Measurements from ENCODE around the gene CHPT1. TPM values are rescaled to one million over a fixed set of nuclear protein-coding genes. Genes with fewer than 3 reads are reported as not detected.
"Not testable (repeated sequence)": the region's sequence is repeated elsewhere in the genome, so short reads cannot be mapped to it uniquely, and the experiment has no call there.

Gene CHPT1
- total and polyA plus RNA-seq, 2 donors (not counting 3 experiments of a cell fraction or from before 2014, with no cell fraction given) = 12.1 to 19.3 TPM

GRCh38 chr12:101675555-101675954, 21.9 kb upstream of the CHPT1 start:
- Histone ChIP-seq H3K27ac (ENCODE audit: insufficient read depth, low read depth, low read length) (no peak overlapping the region), H4K20me1 (replicated peaks; ENCODE audit: control insufficient read depth, extremely low read depth, insufficient read depth, low read length) (no peaks in the 10 kb centered on the region), H3K9me3 (replicated peaks; ENCODE audit: control insufficient read depth, insufficient read depth, low read length) (no peaks in the 10 kb centered on the region), H3K4me2 (ENCODE audit: insufficient read depth, low read length) (no peak overlapping the region), H3K27me3 (ENCODE audit: control insufficient read depth in 2 of 2, insufficient read depth in 2 of 2, low read length in 2 of 2) (no peaks in the 10 kb centered on the region), H3K4me1 (ENCODE audit: control insufficient read depth, extremely low read depth, insufficient read depth, low read length) (no peaks in the 10 kb centered on the region), H2AFZ (ENCODE audit: low read depth, low read length) (no peak overlapping the region), H3K4me3 (replicated peaks in 1 of 3; ENCODE audit: insufficient read depth in 1 of 3, low read depth in 1 of 3, low read length in 3 of 3) (no peak overlapping the region), H3K9me1 (replicated peaks; ENCODE audit: control insufficient read depth, extremely low read depth, insufficient read depth, low read length) (no peaks in the 10 kb centered on the region), H3K79me2 (ENCODE audit: control insufficient read depth, insufficient read depth, low read length) (no peaks in the 10 kb centered on the region), H3K9ac (replicated peaks; ENCODE audit: extremely low read depth, insufficient read depth, low read length) (no peak overlapping the region), H3K36me3 (ENCODE audit: control insufficient read depth in 2 of 2, extremely low read depth in 1 of 2, insufficient read depth in 2 of 2, low read length in 2 of 2) (no peaks in the 10 kb centered on the region)
- no TSS peak for BruUV-seq (replicated peaks)
- ChIA-PET CTCF (interaction anchor here (1.1 to 1.4 kb wide), 2 partner anchors 84 to 809 kb away, joined by 3 to 5 read pairs; no protein-coding TSS in a partner anchor), POLR2A (no interaction called here)
- FAIRE-seq (no peak), DNase-seq (ENCODE audit: low read depth, low spot score) (no peak)
- no peak for TF ChIP-seq GATA2 (IDR thresholded peaks at IDR 0.05; ENCODE audit: insufficient read depth, insufficient read length, low read depth, low read length)
- no peak for TF ChIP-seq JUN (IDR thresholded peaks at IDR 0.05; ENCODE audit: borderline replicate concordance, insufficient read depth, insufficient read length, low read depth)
- no peak for TF ChIP-seq FOS (IDR thresholded peaks at IDR 0.05; ENCODE audit: borderline replicate concordance, insufficient read depth, low read length)
- no peak for TF ChIP-seq POLR2AphosphoS5 (IDR thresholded peaks at IDR 0.05; ENCODE audit: insufficient read depth, low read depth, low read length)
- TF ChIP-seq, protein P1, sequence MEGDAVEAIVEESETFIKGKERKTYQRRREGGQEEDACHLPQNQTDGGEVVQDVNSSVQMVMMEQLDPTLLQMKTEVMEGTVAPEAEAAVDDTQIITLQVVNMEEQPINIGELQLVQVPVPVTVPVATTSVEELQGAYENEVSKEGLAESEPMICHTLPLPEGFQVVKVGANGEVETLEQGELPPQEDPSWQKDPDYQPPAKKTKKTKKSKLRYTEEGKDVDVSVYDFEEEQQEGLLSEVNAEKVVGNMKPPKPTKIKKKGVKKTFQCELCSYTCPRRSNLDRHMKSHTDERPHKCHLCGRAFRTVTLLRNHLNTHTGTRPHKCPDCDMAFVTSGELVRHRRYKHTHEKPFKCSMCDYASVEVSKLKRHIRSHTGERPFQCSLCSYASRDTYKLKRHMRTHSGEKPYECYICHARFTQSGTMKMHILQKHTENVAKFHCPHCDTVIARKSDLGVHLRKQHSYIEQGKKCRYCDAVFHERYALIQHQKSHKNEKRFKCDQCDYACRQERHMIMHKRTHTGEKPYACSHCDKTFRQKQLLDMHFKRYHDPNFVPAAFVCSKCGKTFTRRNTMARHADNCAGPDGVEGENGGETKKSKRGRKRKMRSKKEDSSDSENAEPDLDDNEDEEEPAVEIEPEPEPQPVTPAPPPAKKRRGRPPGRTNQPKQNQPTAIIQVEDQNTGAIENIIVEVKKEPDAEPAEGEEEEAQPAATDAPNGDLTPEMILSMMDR (IDR thresholded peaks at IDR 0.05; ENCODE audit: extremely low read depth in 1 of 2, insufficient read depth in 1 of 2, low read depth in 1 of 2, low read length in 2 of 2) = no peak
- no peak for TF ChIP-seq MYC (IDR thresholded peaks at IDR 0.05; ENCODE audit: low read depth, low read length)
- TF ChIP-seq EZH2 (IDR thresholded peaks at IDR 0.05; ENCODE audit: borderline replicate concordance, low read depth, low read length, severe bottlenecking) = no peak
- no peak for TF ChIP-seq MAX (IDR thresholded peaks at IDR 0.05; ENCODE audit: insufficient read depth, insufficient read length)
- no peak for TF ChIP-seq POLR2A (IDR thresholded peaks at IDR 0.05; ENCODE audit: low read depth, low read length)
- intact Hi-C loops (cut with micrococcal nuclease) = no loop called here
- dilution Hi-C loops (cut with MboI; ENCODE audit: extremely low pct_ligation_motif_present, low sequenced_read_pairs) = no loop called here

DNA sequence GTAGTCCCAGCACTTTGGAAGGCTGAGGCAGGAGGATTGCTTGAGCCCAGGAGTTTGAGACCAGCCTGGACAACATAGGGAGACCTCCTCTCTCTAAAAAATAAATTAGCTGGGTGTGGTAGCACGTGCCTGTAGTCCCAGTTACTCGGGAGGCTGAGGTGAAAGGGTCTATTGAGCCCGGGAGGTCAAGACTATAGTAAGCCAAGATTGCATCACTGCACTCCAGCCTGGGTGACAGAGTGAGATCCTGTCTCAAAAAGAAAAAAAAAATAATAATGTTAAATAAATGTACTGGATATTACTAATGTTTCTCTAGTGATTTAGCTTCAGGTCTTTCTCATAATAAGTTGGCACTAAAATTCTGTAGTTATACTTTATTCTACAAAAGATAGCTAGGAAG, 20.9 kb upstream of the CHPT1 start:
- dilution Hi-C loops (cut with MboI; ENCODE audit: extremely low pct_ligation_motif_present, low sequenced_read_pairs); POLR2A ChIA-PET; H3K9ac ChIP-seq (replicated peaks; ENCODE audit: extremely low read depth, insufficient read depth, low read length); BruUV-seq (replicated peaks); H3K36me3 ChIP-seq (ENCODE audit: control insufficient read depth in 2 of 2, extremely low read depth in 1 of 2, insufficient read depth in 2 of 2, low read length in 2 of 2); H4K20me1 ChIP-seq (replicated peaks; ENCODE audit: control insufficient read depth, extremely low read depth, insufficient read depth, low read length); H3K27ac ChIP-seq (ENCODE audit: insufficient read depth, low read depth, low read length); H3K4me2 ChIP-seq (ENCODE audit: insufficient read depth, low read length); FAIRE-seq; DNase-seq (ENCODE audit: low read depth, low spot score); H3K4me1 ChIP-seq (ENCODE audit: control insufficient read depth, extremely low read depth, insufficient read depth, low read length); H3K9me3 ChIP-seq (replicated peaks; ENCODE audit: control insufficient read depth, insufficient read depth, low read length); H3K79me2 ChIP-seq (ENCODE audit: control insufficient read depth, insufficient read depth, low read length); H3K4me3 ChIP-seq (replicated peaks in 1 of 3; ENCODE audit: insufficient read depth in 1 of 3, low read depth in 1 of 3, low read length in 3 of 3); H3K27me3 ChIP-seq (ENCODE audit: control insufficient read depth in 2 of 2, insufficient read depth in 2 of 2, low read length in 2 of 2); H2AFZ ChIP-seq (ENCODE audit: low read depth, low read length); intact Hi-C loops (cut with micrococcal nuclease); H3K9me1 ChIP-seq (replicated peaks; ENCODE audit: control insufficient read depth, extremely low read depth, insufficient read depth, low read length): not testable (repeated sequence)
- CTCF ChIA-PET = interaction anchor here (1.1 to 1.4 kb wide), 2 partner anchors 83 to 808 kb away, joined by 3 to 5 read pairs; no protein-coding TSS in a partner anchor

Data from endothelial cell of umbilical vein (primary cell).